ENCODE measurements around the gene NOS1AP.
A peak's percentile ranks its signal among the peaks of the same experiment; 100 is the strongest.

The NOS1AP gene

DNA sequence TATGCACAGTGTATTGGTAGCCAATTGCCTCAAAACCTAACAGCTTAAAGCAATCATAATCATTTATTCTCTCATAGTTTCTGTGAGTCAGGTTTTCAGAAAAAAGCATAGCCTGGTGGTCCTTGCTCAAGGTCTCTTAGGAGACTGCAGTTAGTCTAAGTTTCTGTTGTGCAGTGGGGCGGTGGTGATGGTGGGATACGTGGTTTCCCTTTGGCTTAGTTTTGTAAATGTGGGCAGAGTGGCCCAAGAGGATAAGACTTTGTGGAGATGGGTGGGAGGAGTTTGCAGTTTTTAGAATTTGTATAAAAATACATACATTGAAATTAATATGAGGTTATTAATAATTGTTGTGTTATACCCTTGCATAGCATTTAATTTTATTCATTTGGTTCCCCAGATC is 68.6 kb downstream of the NOS1AP start:
- DNase-seq (ENCODE audit: low spot score), result no peak

DNA sequence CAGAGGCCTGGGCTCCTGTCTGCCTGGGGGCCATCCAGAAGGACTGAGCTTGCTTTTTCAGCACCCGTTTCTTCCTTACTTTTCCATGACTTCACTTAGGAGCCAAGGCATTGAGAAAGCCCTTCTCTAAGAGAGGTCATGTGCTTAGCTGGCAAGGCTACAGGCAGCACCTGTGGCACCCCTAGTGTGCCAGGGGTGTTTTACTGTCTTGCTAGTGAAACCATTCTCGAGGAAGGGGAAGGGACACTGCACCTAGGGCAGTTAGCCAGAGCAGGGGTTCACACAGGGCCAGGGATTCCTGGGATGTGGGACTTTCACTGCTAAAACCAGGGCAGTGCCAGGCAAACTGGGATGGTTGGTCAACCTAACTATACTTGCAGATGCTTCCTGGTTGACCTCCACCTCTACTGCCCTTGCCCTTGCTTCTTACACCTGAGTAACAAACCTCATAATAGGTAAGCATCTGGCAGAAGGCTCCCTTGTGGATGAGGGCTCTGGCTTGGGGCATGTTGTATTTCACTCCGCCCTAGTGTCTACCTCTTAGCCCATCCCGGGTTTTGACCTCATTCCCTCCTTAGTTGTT is 69.2 kb downstream of the NOS1AP start:
- no peak for DNase-seq (ENCODE audit: low spot score)

- peak; percentile 51 for DNase-seq (ENCODE audit: low spot score)
Measured at GRCh38 chr1:162139211-162139610, 69.7 kb downstream of the NOS1AP start.

DNA sequence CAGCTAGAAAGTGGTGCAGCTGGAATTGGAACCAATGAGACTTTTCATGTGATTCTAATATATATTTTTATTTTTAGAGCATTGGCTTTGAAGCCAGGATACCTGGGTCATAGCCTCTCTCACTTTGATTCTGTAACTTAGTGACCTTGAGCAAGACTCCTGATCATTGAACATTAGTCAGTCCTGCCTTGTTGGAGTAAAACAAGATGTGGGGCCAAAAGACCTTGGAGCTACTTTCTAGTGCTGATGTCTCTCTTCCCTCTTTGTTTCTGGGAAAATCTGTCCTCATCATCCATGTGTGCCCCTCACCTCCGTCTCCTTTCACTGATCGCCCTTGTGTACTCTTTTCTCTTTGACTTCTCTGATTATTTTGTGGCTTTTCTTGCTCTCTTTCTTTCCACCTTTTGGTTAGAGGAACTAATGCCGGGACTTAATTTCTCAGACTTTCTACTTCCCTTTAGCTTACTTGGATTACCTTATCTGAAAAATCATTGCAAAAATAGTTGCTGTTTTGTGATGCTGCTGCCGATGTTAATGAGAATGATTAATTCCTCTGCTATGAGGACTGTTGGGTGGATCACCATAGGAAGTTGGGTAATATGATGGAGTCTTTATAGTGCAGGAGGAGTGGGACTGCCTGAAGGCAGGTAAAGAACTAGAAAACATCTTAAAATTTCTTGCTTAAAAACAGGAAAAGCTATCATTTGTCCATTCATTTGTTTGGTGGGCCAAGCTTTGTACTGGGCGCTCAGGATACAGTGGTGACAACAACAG is 72.0 kb downstream of the NOS1AP start:
- no peak for DNase-seq (ENCODE audit: low spot score)

- no peak for DNase-seq (ENCODE audit: low spot score)
Measured at GRCh38 chr1:162142968-162143367, 73.5 kb downstream of the NOS1AP start.

DNA sequence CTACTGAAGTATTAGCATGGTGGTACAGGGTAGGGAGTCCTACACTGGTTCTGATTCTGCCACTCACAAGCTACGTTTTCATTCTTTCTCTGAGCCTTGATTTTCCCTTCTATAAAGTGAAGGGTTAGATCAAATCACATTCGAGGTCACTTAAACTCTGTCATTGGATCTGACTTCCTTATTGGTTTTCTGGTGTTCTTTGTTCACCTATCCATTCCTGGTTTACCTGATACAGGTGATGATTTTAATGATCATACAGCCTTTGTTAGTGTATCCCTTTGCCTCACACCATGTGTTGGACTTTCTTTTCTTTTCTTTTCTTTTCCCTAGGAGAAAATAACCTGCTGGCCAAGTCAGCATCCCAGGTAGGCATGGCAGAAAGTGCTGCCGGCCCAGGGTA is 74.8 kb downstream of the NOS1AP start:
- DNase-seq (ENCODE audit: low spot score), result no peak

DNA sequence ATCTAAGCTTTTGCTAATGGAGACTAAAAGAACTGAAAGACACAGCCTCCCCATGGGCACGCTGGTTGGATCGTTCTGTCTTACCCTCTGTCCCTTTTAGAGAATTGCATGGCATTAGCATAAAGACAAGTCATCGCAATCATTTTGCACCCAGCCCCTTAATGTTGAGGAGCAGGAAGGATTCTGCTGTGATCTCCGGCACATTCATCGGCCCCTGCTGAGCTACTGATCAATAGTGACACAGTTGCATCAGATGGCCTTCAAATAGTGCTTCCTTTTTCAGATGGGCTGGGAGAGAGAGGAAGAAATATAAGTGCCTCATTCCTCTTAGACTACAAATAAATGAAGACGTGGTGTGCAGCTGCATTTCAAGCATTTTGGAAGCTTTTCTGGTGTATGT is 75.4 kb downstream of the NOS1AP start:
- DNase-seq (ENCODE audit: low spot score), result no peak

DNA sequence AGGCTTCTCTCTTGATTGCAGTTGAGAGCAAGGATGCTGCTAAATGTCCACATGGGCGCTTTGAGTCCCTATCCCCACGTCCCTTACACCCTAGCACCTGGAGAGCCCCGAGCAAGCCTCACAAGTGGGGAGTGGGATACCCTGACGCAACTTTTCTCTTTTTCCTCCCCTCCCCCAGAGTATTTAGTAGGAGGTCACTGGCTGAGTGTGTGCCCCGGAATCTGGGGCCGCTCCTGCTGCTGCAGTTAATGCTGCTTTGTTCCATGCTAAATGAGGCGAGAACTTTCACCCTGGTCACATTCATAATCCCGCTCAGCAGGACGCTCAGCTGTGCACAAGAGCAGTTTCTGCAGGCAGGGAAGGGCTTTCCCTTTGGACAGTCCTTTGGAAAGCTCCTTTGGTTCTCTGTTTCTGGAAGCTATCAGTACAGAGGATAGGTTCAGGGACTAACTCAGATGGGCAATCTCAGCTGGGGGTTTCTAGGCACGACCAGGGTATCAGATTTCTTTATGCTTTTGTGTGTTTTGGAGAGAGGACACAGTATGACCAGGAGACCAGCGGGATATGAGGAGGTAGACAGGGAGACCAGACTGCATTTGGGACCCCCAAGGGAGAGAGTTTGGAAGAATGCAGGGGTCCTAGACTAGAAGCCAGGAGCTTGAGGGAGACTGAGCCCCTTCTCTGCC is 75.9 kb downstream of the NOS1AP start:
- peak; percentile 61 for DNase-seq (ENCODE audit: low spot score)

DNA sequence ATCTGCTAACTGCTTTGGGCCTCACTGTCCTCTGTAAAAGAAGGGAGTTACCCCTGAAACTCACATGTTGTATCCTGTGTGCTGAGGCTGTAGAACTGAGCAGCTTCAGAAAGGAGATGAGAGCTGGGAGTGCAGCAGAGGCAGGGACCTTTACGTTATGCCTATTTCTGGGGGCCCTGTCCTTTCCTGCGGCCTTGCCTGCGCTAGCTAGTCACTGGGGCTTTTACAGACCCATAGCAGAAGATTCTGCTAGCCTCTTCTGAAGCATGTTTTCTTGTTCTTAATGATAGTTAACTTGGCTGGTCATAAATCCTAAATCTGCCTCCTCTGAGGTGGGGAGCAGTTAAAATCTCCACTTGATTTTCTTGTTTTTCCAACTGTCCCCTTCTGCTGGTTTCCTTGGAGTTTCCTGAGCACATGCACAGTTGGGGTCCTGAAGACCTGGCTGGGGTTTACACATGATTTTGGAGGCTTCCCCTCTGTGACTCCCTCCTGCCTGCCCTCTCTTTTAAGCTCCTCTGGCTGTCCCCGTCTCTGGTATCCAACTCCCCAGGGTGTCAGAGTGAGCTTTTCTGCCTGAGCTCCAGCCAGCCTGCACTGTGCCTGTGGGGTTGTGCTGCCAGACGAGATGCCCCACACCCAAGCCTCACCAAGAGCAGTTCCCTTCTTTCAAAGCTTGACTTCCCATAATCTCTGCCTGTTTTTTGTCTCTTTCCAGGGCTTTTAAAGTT is 76.6 kb downstream of the NOS1AP start:
- no peak for DNase-seq (ENCODE audit: low spot score)

- DNase-seq (ENCODE audit: low spot score), result no peak
Measured at GRCh38 chr1:162147760-162148159, 78.3 kb downstream of the NOS1AP start.

DNA sequence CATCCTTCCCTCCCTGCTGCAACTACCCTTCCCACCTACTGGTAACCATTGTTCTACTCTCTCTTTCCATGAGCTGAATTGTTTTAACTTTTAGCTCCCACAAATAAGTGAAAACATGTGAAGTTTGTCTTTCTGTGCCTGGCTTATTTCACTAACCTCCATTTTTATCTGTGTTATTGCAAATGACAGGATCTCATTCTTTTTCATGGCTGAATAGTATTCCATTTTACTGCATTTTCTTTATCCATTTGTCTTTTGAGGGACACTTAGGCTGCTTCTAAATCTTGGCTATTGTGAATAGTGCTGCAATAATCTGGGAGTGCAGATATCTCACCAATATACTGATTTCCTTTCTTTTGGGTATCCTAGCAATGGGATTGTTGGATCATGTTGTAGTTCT is 80.6 kb downstream of the NOS1AP start:
- no peak for DNase-seq (ENCODE audit: low spot score)

GRCh38 chr1:162151900-162152829 is 82.7 kb downstream of the NOS1AP start:
- DNase-seq (ENCODE audit: low spot score), result no peak

DNA sequence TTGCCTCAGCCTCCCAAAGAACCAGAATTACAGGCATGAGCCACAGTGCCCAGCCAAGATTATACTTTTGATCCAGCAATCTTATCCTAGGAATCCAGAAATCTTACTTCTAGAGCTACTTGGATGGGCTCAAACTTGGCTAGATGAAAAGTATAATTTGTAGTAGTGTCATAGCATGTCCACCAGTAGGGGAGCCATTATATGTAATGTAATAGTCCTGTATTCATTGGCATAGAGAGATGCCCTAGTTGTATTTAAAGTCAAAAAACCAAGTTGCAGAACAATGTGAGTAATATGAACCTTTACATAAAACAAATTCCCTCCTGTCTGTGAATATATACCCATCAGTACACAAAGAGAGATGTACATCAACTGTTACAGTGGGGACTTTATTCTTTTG is 83.9 kb downstream of the NOS1AP start:
- DNase-seq (ENCODE audit: low spot score), result no peak

- no peak for DNase-seq (ENCODE audit: low spot score)
Measured at GRCh38 chr1:162157469-162157868, 88.0 kb downstream of the NOS1AP start.

- no peak for DNase-seq (ENCODE audit: low spot score)
Measured at GRCh38 chr1:162158624-162159271, 89.3 kb downstream of the NOS1AP start.

GRCh38 chr1:162159515-162159914 is 90.0 kb downstream of the NOS1AP start:
- DNase-seq (ENCODE audit: low spot score), result no peak

GRCh38 chr1:162161916-162162550 is 92.5 kb downstream of the NOS1AP start:
- no peak for DNase-seq (ENCODE audit: low spot score)

DNA sequence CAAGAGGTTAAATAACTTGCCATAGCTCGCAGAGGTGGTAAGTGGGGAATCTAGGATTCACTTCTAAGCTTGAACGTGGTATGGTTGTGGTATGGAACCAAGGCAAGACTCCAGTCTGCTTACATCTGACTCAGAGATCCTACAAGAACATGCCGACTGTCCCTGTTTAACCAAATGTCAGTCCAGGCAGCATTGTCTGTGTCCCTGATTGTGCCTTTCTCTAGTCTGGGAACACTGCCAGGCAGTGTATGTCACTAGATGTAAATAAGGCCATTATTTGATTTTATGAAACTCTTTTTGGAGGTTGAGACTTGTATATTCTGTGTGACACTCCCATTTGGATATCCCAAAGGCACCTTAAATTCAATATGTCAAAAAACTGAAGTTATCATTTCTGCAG is 96.0 kb downstream of the NOS1AP start:
- DNase-seq (ENCODE audit: low spot score), result peak; percentile 62

- DNase-seq (ENCODE audit: low spot score), result no peak
Measured at GRCh38 chr1:162166917-162167615, 97.6 kb downstream of the NOS1AP start.

- peak; percentile 32 for DNase-seq (ENCODE audit: low spot score)
Measured at GRCh38 chr1:162168261-162168660, 98.8 kb downstream of the NOS1AP start.
